MM.1S (cell line): ENCODE results near the gene MAPK10.

Experiments
- CTCF ChIP-seq: fragments of 300-600 bp; sonication (generic); IDR thresholded peaks from 2 replicates; pipeline ENCODE4 v1.5.1; 2016; ENCODE audit warnings: antibody characterized with exemption, low read length, mixed read lengths
- EZH2 ChIP-seq: fragments of 300-600 bp; sonication (generic); optimal IDR thresholded peaks from 2 replicates; pipeline ENCODE3; 2017; ENCODE audit warnings: low read depth, mild to moderate bottlenecking, antibody characterized with exemption, low read length, mixed read lengths

DNA sequence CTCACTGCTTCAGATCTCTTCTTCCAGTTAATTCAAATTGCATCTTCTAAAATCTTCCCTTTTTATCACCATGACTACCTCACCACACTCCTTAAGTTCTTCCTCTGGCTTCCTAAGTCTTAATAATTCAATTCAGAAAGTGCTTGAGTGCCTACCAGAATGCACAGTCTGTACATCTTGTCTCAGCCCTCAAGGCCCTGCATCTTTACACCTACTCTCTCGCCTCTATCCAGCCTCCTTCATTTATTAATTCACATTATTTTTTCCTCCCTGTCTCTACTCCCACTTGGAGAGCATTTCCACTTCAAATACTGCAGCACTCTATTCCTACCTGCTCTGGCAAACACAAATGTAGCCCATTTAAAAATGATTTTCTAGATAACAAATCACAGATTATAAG lies 90.5 kb downstream of the MAPK10 start:
- TF ChIP-seq CTCF (no peak), EZH2 (no peak)
